HUES48 (cell line): ENCODE measurements around the gene LRTM2.
"Not testable (repeated sequence)": the region's sequence is repeated elsewhere in the genome, so short reads cannot be mapped to it uniquely, and the experiment has no call there.

Source experiments
- H3K27ac ChIP-seq: one replicate; pipeline ENCODE4 v1.7.0; 2013; ENCODE audit warnings: low read depth, low read length, inconsistent platforms
- H3K27me3 ChIP-seq: 2 replicates; pipeline ENCODE4 v1.6.1; 2013; ENCODE audit warnings: mild to moderate bottlenecking, low read length; ENCODE audit not compliant: control insufficient read depth, insufficient read depth
- H3K36me3 ChIP-seq: 2 replicates; pipeline ENCODE4 v1.6.1; 2013; ENCODE audit warnings: low read length; ENCODE audit not compliant: control insufficient read depth, insufficient read depth
- H3K4me1 ChIP-seq: 2 replicates; pipeline ENCODE4 v1.6.1; 2013; ENCODE audit warnings: mild to moderate bottlenecking, low read length; ENCODE audit not compliant: control insufficient read depth, insufficient read depth
- H3K4me3 ChIP-seq: 2 replicates; pipeline ENCODE4 v1.5.1; 2013; ENCODE audit warnings: mild to moderate bottlenecking, low read depth, low read length
- H3K9ac ChIP-seq: 2 replicates; pipeline ENCODE4 v1.6.1; 2013; ENCODE audit warnings: mild to moderate bottlenecking, low read depth, low read length, moderate library complexity
- H3K9me3 ChIP-seq: 2 replicates; pipeline ENCODE4 v1.6.1; 2013; ENCODE audit warnings: low read length; ENCODE audit not compliant: control insufficient read depth, insufficient read depth

LRTM2 gene

DNA sequence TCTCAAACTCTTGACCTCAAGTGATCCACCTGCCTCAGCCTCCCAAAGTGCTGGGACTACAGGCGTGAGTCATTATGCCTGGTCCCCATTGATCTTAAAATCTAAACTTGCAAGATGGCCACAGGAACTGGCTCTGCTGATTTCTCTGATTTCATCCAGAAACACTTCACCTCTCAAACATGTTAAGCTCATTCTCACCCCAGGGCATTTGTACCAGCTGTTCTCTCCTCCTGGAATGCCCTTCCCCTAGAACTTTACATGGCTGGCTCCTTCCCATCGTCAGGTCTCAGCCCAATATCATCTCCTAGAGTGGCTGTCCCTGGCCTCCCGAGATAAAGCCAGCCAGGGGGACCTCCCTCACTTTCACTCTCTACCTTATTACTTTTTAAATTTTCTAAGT lies 5.3 kb upstream of the LRTM2 start:
- no peak overlapping the region for H3K27ac ChIP-seq
- peaks cover 9% of the 10 kb centered on the region for H3K27me3 ChIP-seq
- no peak overlapping the region for H3K4me3 ChIP-seq
- H3K4me1 ChIP-seq, result no peaks in the 10 kb centered on the region; the same call in 1 of the 2 replicates
- no peaks in the 10 kb centered on the region for H3K36me3 ChIP-seq
- H3K9ac ChIP-seq, result no peak overlapping the region
- no peaks in the 10 kb centered on the region for H3K9me3 ChIP-seq

GRCh38 chr12:1815814-1816729 lies 4.3 kb upstream of the LRTM2 start:
- Histone ChIP-seq H3K4me3 (no peak overlapping the region), H3K27ac (no peak overlapping the region), H3K9ac (no peak overlapping the region), H3K27me3 (peaks cover 19% of the 10 kb centered on the region), H3K9me3 (no peaks in the 10 kb centered on the region), H3K36me3 (no peaks in the 10 kb centered on the region), H3K4me1 (peaks cover 8% of the 10 kb centered on the region; the same call in 1 of the 2 replicates)

GRCh38 chr12:1816730-1817348 lies 3.5 kb upstream of the LRTM2 start:
- Histone ChIP-seq H3K9ac (no peak overlapping the region), H3K27me3 (peaks cover 27% of the 10 kb centered on the region), H3K4me1 (peaks cover 8% of the 10 kb centered on the region; the same call in 1 of the 2 replicates), H3K4me3 (no peak overlapping the region), H3K36me3 (no peaks in the 10 kb centered on the region), H3K27ac (no peak overlapping the region), H3K9me3 (no peaks in the 10 kb centered on the region)

- H3K9me3 ChIP-seq, H3K4me3 ChIP-seq, H3K9ac ChIP-seq, H3K36me3 ChIP-seq, H3K27ac ChIP-seq, H3K4me1 ChIP-seq: not testable (repeated sequence)
- peaks cover 32% of the 10 kb centered on the region for H3K27me3 ChIP-seq
Measured at GRCh38 chr12:1817928-1818327, 2.4 kb upstream of the LRTM2 start.

- no peaks in the 10 kb centered on the region for H3K36me3 ChIP-seq
- no peak overlapping the region for H3K27ac ChIP-seq
Measured at GRCh38 chr12:1819050-1819449, 1.3 kb upstream of the LRTM2 start.

DNA sequence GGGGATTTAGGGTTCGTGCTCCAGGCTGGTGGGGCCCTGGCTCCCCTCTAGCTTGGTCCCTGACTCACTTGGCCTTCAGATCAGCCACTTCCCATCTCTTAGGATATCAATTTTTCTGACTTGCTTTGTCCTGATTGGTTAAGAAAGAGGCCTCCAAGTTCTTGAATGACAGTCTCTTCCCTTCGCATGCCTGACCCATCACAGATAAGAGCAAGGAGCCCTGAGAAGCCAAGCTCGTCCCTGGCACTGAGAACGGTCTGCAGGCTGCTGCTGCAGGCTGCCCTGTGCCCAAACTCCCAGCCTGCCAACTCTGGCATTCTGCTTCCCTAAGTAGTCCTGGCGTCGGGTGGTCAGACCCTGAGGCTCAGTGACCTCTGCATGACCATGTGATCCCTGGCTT lies 794 bp upstream of the LRTM2 start:
- Histone ChIP-seq H3K36me3 (no peaks in the 10 kb centered on the region), H3K9me3 (no peaks in the 10 kb centered on the region), H3K4me1 (peaks cover 8% of the 10 kb centered on the region; the same call in 1 of the 2 replicates), H3K4me3 (no peak overlapping the region), H3K27me3 (peaks cover 32% of the 10 kb centered on the region), H3K27ac (no peak overlapping the region), H3K9ac (no peak overlapping the region)

More at GRCh38 chr12:1819050-1819449, 1.3 kb upstream of the LRTM2 start:
- peaks cover 8% of the 10 kb centered on the region; the same call in 1 of the 2 replicates for H3K4me1 ChIP-seq
- H3K9ac ChIP-seq, result no peak overlapping the region
- H3K4me3 ChIP-seq, result no peak overlapping the region
- H3K9me3 ChIP-seq, result no peaks in the 10 kb centered on the region
- peaks cover 32% of the 10 kb centered on the region for H3K27me3 ChIP-seq

GRCh38 chr12:1820896-1821291 lies 529 bp downstream of the LRTM2 start:
- Histone ChIP-seq H3K27me3 (peaks cover 32% of the 10 kb centered on the region), H3K4me1 (peaks cover 8% of the 10 kb centered on the region; the same call in 1 of the 2 replicates), H3K36me3 (no peaks in the 10 kb centered on the region), H3K9ac (no peak overlapping the region), H3K4me3 (no peak overlapping the region), H3K27ac (no peak overlapping the region), H3K9me3 (no peaks in the 10 kb centered on the region)

DNA sequence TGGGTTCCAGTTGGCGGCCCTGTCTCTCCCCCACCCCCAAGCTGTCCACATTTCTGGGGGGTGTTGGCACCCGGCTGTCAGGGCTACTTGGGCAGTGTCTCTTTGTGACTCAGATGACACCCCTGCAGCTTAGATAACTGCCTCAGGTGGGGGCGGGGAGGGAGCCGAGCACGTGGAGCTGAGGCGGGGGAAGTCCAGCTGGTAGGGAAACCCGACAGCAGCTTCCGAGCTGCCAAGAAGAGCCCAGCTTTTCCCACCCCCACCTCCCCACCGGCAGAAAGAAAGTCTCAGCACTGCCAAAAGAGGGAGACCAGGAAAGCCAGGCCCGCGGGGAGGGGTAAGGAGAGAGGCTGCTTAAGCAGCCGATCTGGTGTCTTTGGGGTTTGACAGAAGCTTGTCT lies 1.4 kb downstream of the LRTM2 start:
- H3K36me3 ChIP-seq, result no peaks in the 10 kb centered on the region
- H3K4me1 ChIP-seq, result peaks cover 8% of the 10 kb centered on the region; the same call in 1 of the 2 replicates
- H3K9me3 ChIP-seq, result no peaks in the 10 kb centered on the region
- no peak overlapping the region for H3K27ac ChIP-seq
- peaks cover 32% of the 10 kb centered on the region for H3K27me3 ChIP-seq
- H3K9ac ChIP-seq, result no peak overlapping the region
- H3K4me3 ChIP-seq, result no peak overlapping the region

- no peak overlapping the region for H3K27ac ChIP-seq
- H3K4me3 ChIP-seq, result no peak overlapping the region
- H3K9ac ChIP-seq, result no peak overlapping the region
- peaks cover 32% of the 10 kb centered on the region for H3K27me3 ChIP-seq
- no peaks in the 10 kb centered on the region for H3K9me3 ChIP-seq
- no peaks in the 10 kb centered on the region for H3K36me3 ChIP-seq
- peaks cover 8% of the 10 kb centered on the region; the same call in 1 of the 2 replicates for H3K4me1 ChIP-seq
Measured at GRCh38 chr12:1822699-1823098, 2.3 kb downstream of the LRTM2 start.

GRCh38 chr12:1823237-1823636 lies 2.9 kb downstream of the LRTM2 start:
- Histone ChIP-seq H3K9ac (no peak overlapping the region), H3K4me1 (peaks cover 8% of the 10 kb centered on the region; the same call in 1 of the 2 replicates), H3K27me3 (peaks cover 32% of the 10 kb centered on the region), H3K27ac (no peak overlapping the region), H3K4me3 (no peak overlapping the region), H3K36me3 (no peaks in the 10 kb centered on the region), H3K9me3 (no peaks in the 10 kb centered on the region)
